Suprapubic skin (tissue), 4 donors: ENCODE measurements around the gene SHROOM3.

Experiments
- CTCF ChIP-seq, 2 donors: fragments of 200-600 bp in 1 of 2; fragments of 450-650 bp in 1 of 2; sonication (generic) in 1 of 2; IDR thresholded peaks; one replicate each; pipeline ENCODE4 v1.5.1; 2016 to 2019; ENCODE audit warnings: antibody characterized with exemption in 2 of 2, mild to moderate bottlenecking in 1 of 2, moderate library complexity in 1 of 2
- POLR2A ChIP-seq, 2 donors: fragments of 450-650 bp; IDR thresholded peaks; one replicate each; pipeline ENCODE4 v1.6.1; 2017; ENCODE audit warnings: antibody characterized with exemption in 2 of 2, mild to moderate bottlenecking in 2 of 2, moderate library complexity in 2 of 2
- POLR2AphosphoS5 ChIP-seq, 3 donors: sonication (generic); formaldehyde crosslinking; IDR thresholded peaks; one replicate each; pipeline ENCODE4 v1.6.1; 2017; ENCODE audit warnings: antibody characterized with exemption in 3 of 3

GRCh38 chr4:76539979-76540378, 105.0 kb downstream of the SHROOM3 start:
- TF ChIP-seq POLR2AphosphoS5 (IDR thresholded peaks at IDR 0.05) (no peak), CTCF (IDR thresholded peaks at IDR 0.05) (no peak), POLR2A (IDR thresholded peaks at IDR 0.05) (no peak)
